Hepatocyte (in vitro differentiated cells): ENCODE data around the gene PAPOLG.

Source experiments
- CTCF ChIP-seq: fragments of 200-600 bp; sonication (generic); IDR thresholded peaks from 2 replicates; pipeline ENCODE4 v1.5.1; 2016; ENCODE audit warnings: antibody characterized with exemption, mild to moderate bottlenecking; ENCODE audit not compliant: poor library complexity
- EZH2 ChIP-seq: fragments of 200-600 bp; sonication (generic); IDR thresholded peaks from 2 replicates; pipeline ENCODE4 v1.6.1; 2016; ENCODE audit warnings: antibody characterized with exemption, mild to moderate bottlenecking, borderline replicate concordance
- EZH2phosphoT487 ChIP-seq: fragments of 200-600 bp; sonication (generic); IDR thresholded peaks from one replicate; pipeline ENCODE4 v1.6.1; 2018; ENCODE audit warnings: antibody characterized with exemption, mild to moderate bottlenecking, low read depth, moderate library complexity; ENCODE audit not compliant: unreplicated experiment, severe bottlenecking

- TF ChIP-seq CTCF, result no peak
- no peak for TF ChIP-seq EZH2phosphoT487
- no peak for TF ChIP-seq EZH2
Measured at GRCh38 chr2:60823694-60824305, 67.7 kb downstream of the PAPOLG start.
